PC-3 (cell line): ENCODE measurements around the gene ARHGAP42. TPM values are rescaled to one million over a fixed set of nuclear protein-coding genes. Genes with fewer than 3 reads are reported as not detected.
A peak's percentile ranks its signal among the peaks of the same experiment; 100 is the strongest.

Source experiments
- ATAC-seq: fragments of 200-7000 bp; cut with Tn5 transposase; 2 replicates; pipeline ENCODE4 v1.9.1; 2020; ENCODE audit warnings: mild to moderate bottlenecking, moderate library complexity
- BruUV-seq: library from RNA; stranded (reverse); fragments of 400-500 nt; replicated peaks from 2 replicates; lab custom pipeline; 2021; lab: Mats Ljungman, UMichigan
- CTCF ChIA-PET: fragments of 300-600 bp; sonication (Branson Sonifier 250); formaldehyde crosslinking; loops from one replicate; lab custom pipeline; 2022; ENCODE audit warnings: antibody characterized with exemption; lab: Charles Lee
- POLR2A ChIA-PET: fragments of 300-600 bp; sonication (Branson Sonifier 250); formaldehyde crosslinking; loops from one replicate; lab custom pipeline; 2022; ENCODE audit warnings: antibody characterized with exemption; ENCODE audit not compliant: unreplicated experiment; lab: Charles Lee
- DNase-seq: peaks from one replicate; pipeline ENCODE4 v3.0.0-alpha.2; 2015
- H2AFZ ChIP-seq: fragments of 300-600 bp; sonication (generic); 2 replicates; pipeline ENCODE4 v1.6.0; 2016; ENCODE audit warnings: antibody characterized with exemption, low read length
- H3F3A ChIP-seq: fragments of 300-600 bp; sonication (generic); one replicate; pipeline ENCODE4 v1.6.0; 2017; ENCODE audit warnings: antibody characterized with exemption, low read length, control low read depth, mild to moderate bottlenecking; ENCODE audit not compliant: unreplicated experiment
- H3K27ac ChIP-seq: fragments of 300-600 bp; sonication (generic); 2 replicates; pipeline ENCODE4 v1.5.1; 2016; ENCODE audit warnings: mild to moderate bottlenecking, low read length
- H3K27me3 ChIP-seq: fragments of 300-600 bp; sonication (generic); 2 replicates; pipeline ENCODE4 v1.6.1; 2016; ENCODE audit warnings: low read length, mixed read lengths
- H3K36me3 ChIP-seq: fragments of 300-600 bp; sonication (generic); 2 replicates; pipeline ENCODE4 v1.6.1; 2016; ENCODE audit warnings: low read depth, mixed run types, low read length, mixed read lengths
- H3K4me1 ChIP-seq: fragments of 300-600 bp; sonication (generic); 2 replicates; pipeline ENCODE4 v1.5.1; 2016; ENCODE audit warnings: low read length; ENCODE audit not compliant: insufficient read depth
- H3K4me2 ChIP-seq: fragments of 300-600 bp; sonication (generic); 2 replicates; pipeline ENCODE4 v1.6.0; 2016; ENCODE audit warnings: low read length
- H3K4me3 ChIP-seq: fragments of 300-600 bp; sonication (generic); 2 replicates; pipeline ENCODE4 v1.5.1; 2016; ENCODE audit warnings: mild to moderate bottlenecking, low read length, mixed read lengths
- H3K79me2 ChIP-seq: fragments of 300-600 bp; sonication (generic); 2 replicates; pipeline ENCODE4 v1.6.1; 2017; ENCODE audit warnings: low read length, mixed read lengths
- H3K9ac ChIP-seq: fragments of 300-600 bp; sonication (generic); 2 replicates; pipeline ENCODE4 v1.6.0; 2016; ENCODE audit warnings: mild to moderate bottlenecking, low read length
- H3K9me2 ChIP-seq: fragments of 300-600 bp; sonication (generic); replicated peaks from 2 replicates; pipeline ENCODE4 v1.6.1; 2016; ENCODE audit warnings: mixed run types, low read length, mixed read lengths
- H3K9me3 ChIP-seq: fragments of 300-600 bp; sonication (generic); 2 replicates; pipeline ENCODE4 v1.6.1; 2016; ENCODE audit warnings: low read length, mixed read lengths
- H4K20me1 ChIP-seq: fragments of 300-600 bp; sonication (generic); 2 replicates; pipeline ENCODE4 v1.6.1; 2016; ENCODE audit warnings: low read length, mixed read lengths
- CTCF ChIP-seq: fragments of 300-600 bp; sonication (generic); conservative IDR thresholded peaks from 2 replicates; pipeline ENCODE4 v1.5.1; 2017; ENCODE audit warnings: antibody characterized with exemption, low read depth, mild to moderate bottlenecking, low read length
- EZH2 ChIP-seq: fragments of 300-600 bp; sonication (generic); IDR thresholded peaks from one replicate; pipeline ENCODE4 v1.6.1; 2017; ENCODE audit warnings: antibody characterized with exemption, mild to moderate bottlenecking, low read length; ENCODE audit not compliant: unreplicated experiment
- EZH2phosphoT487 ChIP-seq: fragments of 300-600 bp; sonication (generic); IDR thresholded peaks from 2 replicates; pipeline ENCODE4 v1.6.1; 2018; ENCODE audit warnings: mild to moderate bottlenecking, antibody characterized with exemption, low read length, borderline replicate concordance
- intact Hi-C: fragments of 100-400 bp; cut with micrococcal nuclease; formaldehyde crosslinking; loops from 2 replicates; pipeline ENCODE4 v1.9.0; 2023
- total RNA-seq: library from RNA; depleted of rRNA; stranded (reverse); fragments of >200 nt; gene quantifications from 2 replicates; pipeline ENCODE4 v1.2.3, GENCODE V29; 2014

The ARHGAP42 gene
- total RNA-seq, 1 experiment from 2014 or later: 12.1 TPM

GRCh38 chr11:100638648-100639047 lies 48.4 kb upstream of the ARHGAP42 start:
- Histone ChIP-seq H3K9me3 (no peaks in the 10 kb centered on the region), H3K79me2 (no peaks in the 10 kb centered on the region), H2AFZ (peak overlapping the region; percentile 54), H3K9me2 (no peaks in the 10 kb centered on the region), H3K36me3 (no peaks in the 10 kb centered on the region), H3K9ac (no peak overlapping the region), H3K27me3 (no peaks in the 10 kb centered on the region), H3K4me3 (no peak overlapping the region), H3K4me1 (no peaks in the 10 kb centered on the region; the same call in 1 of the 2 replicates), H3K4me2 (no peak overlapping the region), H4K20me1 (no peaks in the 10 kb centered on the region), H3F3A (no peaks in the 10 kb centered on the region), H3K27ac (no peak overlapping the region)
- TF ChIP-seq CTCF (no peak), EZH2phosphoT487 (no peak), EZH2 (no peak)
- DNase-seq: no peak
- ChIA-PET POLR2A (no interaction called here), CTCF (interaction anchor here (0.6 kb wide), 1 partner anchor 23 kb away, joined by 5 read pairs; no protein-coding TSS in a partner anchor)
- BruUV-seq: no TSS peak
- intact Hi-C loops: no loop called here
- ATAC-seq: no peak

- H3K27ac ChIP-seq: no peak overlapping the region
- H3K4me2 ChIP-seq: peak overlapping the region; percentile 9; the same call in 1 of the 2 replicates
- H3K4me3 ChIP-seq: no peak overlapping the region
- POLR2A ChIA-PET: no interaction called here
- H3K9me3 ChIP-seq: no peaks in the 10 kb centered on the region
- H4K20me1 ChIP-seq: no peaks in the 10 kb centered on the region
- intact Hi-C loops: no loop called here
- H3K4me1 ChIP-seq: no peaks in the 10 kb centered on the region; the same call in 1 of the 2 replicates
- no peaks in the 10 kb centered on the region for H3K27me3 ChIP-seq
- no TSS peak for BruUV-seq
- no peak for TF ChIP-seq EZH2phosphoT487
- no peak for TF ChIP-seq CTCF
- TF ChIP-seq EZH2: no peak
- H3K9me2 ChIP-seq: no peaks in the 10 kb centered on the region
- no peaks in the 10 kb centered on the region for H3K36me3 ChIP-seq
- no peaks in the 10 kb centered on the region for H3F3A ChIP-seq
- H2AFZ ChIP-seq: peak overlapping the region; percentile 54
- no peaks in the 10 kb centered on the region for H3K79me2 ChIP-seq
- H3K9ac ChIP-seq: no peak overlapping the region
- DNase-seq: no peak
- CTCF ChIA-PET: interaction anchor here (0.6 kb wide), 1 partner anchor 24 kb away, joined by 5 read pairs; no protein-coding TSS in a partner anchor
- ATAC-seq: no peak
Observed at GRCh38 chr11:100639140-100639539, 47.9 kb upstream of the ARHGAP42 start.

- ChIA-PET POLR2A (no interaction called here), CTCF (interaction anchor here (0.6 kb wide), 1 partner anchor 63 kb away, joined by 3 read pairs; no protein-coding TSS in a partner anchor)
- H3K4me2 ChIP-seq: no peak overlapping the region
- no peak for ATAC-seq
- no peak overlapping the region for H2AFZ ChIP-seq
- H3K9me2 ChIP-seq: no peaks in the 10 kb centered on the region
- H3K9me3 ChIP-seq: no peaks in the 10 kb centered on the region
- no peak overlapping the region for H3K27ac ChIP-seq
- H3K9ac ChIP-seq: no peak overlapping the region
- no TSS peak for BruUV-seq
- H3K36me3 ChIP-seq: no peaks in the 10 kb centered on the region
- H3K79me2 ChIP-seq: no peaks in the 10 kb centered on the region
- no peaks in the 10 kb centered on the region for H3F3A ChIP-seq
- intact Hi-C loops: no loop called here
- TF ChIP-seq CTCF: no peak
- TF ChIP-seq EZH2phosphoT487: no peak
- no peak for TF ChIP-seq EZH2
- H4K20me1 ChIP-seq: no peaks in the 10 kb centered on the region
- H3K4me3 ChIP-seq: no peak overlapping the region
- H3K4me1 ChIP-seq: no peaks in the 10 kb centered on the region; the same call in 1 of the 2 replicates
- no peaks in the 10 kb centered on the region for H3K27me3 ChIP-seq
- DNase-seq: no peak
Observed at GRCh38 chr11:100640071-100640470, 47.0 kb upstream of the ARHGAP42 start.
